IMR-90 (cell line): ENCODE data around the gene TFIP11. TPM values are rescaled to one million over a fixed set of nuclear protein-coding genes. Genes with fewer than 3 reads are reported as not detected.

Experiments
- ATAC-seq: fragments of 200-7000 bp; cut with Tn5 transposase; 2 replicates; pipeline ENCODE4 v1.9.1; 2020; ENCODE audit warnings: low read depth, mild to moderate bottlenecking, moderate library complexity
- BruUV-seq: library from RNA; stranded (reverse); fragments of 400-500 nt; replicated peaks from 2 replicates; lab custom pipeline; 2021; lab: Mats Ljungman, UMichigan
- CTCF ChIA-PET: fragments of 300-600 bp; formaldehyde crosslinking; extraction: SDS; loops from one replicate; lab custom pipeline; 2021; ENCODE audit warnings: antibody characterized with exemption; lab: Yijun Ruan, JAX
- POLR2A ChIA-PET: fragments of 300-600 bp; sonication (Branson Sonifier 250); formaldehyde crosslinking; loops from one replicate; lab custom pipeline; 2022; ENCODE audit warnings: antibody characterized with exemption; ENCODE audit not compliant: unreplicated experiment; lab: Charles Lee
- DNase-seq: peaks from one replicate; pipeline ENCODE4 v3.0.0; 2013
- H2AFZ ChIP-seq: replicated peaks from 2 replicates; pipeline ENCODE3; 2013; ENCODE audit warnings: low read length, mild to moderate bottlenecking; ENCODE audit not compliant: poor library complexity
- H2AK5ac ChIP-seq: 2 replicates; pipeline ENCODE4 v1.6.1; 2013; ENCODE audit warnings: low read depth, low read length, inconsistent platforms
- H2AK9ac ChIP-seq: replicated peaks from 2 replicates; pipeline ENCODE3; 2013; ENCODE audit warnings: mild to moderate bottlenecking, low read depth, low read length, moderate library complexity; ENCODE audit not compliant: poor library complexity
- H2BK120ac ChIP-seq: 2 replicates; pipeline ENCODE4 v1.6.1; 2013; ENCODE audit warnings: low read depth, low read length, inconsistent platforms
- H2BK15ac ChIP-seq: 3 replicates; pipeline ENCODE4 v1.6.1; 2013; ENCODE audit warnings: low read depth, low read length, inconsistent platforms
- H2BK20ac ChIP-seq: 2 replicates; pipeline ENCODE4 v1.6.1; 2013; ENCODE audit warnings: low read depth, mild to moderate bottlenecking, inconsistent platforms, low read length, moderate library complexity
- H2BK5ac ChIP-seq: 2 replicates; pipeline ENCODE4 v1.6.1; 2013; ENCODE audit warnings: mild to moderate bottlenecking, low read depth, low read length, inconsistent platforms; ENCODE audit not compliant: poor library complexity, severe bottlenecking
- H3K14ac ChIP-seq: replicated peaks from 2 replicates; pipeline ENCODE4 v1.6.1; 2013; ENCODE audit warnings: low read depth, low read length, inconsistent platforms
- H3K18ac ChIP-seq: 2 replicates; pipeline ENCODE4 v1.6.1; 2013; ENCODE audit warnings: low read depth, low read length, control low read depth
- H3K23ac ChIP-seq: 2 replicates; pipeline ENCODE4 v1.6.1; 2013; ENCODE audit warnings: low read depth, low read length, inconsistent platforms
- H3K27ac ChIP-seq: 2 replicates; pipeline ENCODE4 v1.5.1; 2013; ENCODE audit warnings: mild to moderate bottlenecking, control low read depth, low read length; ENCODE audit not compliant: insufficient read depth
- H3K27me3 ChIP-seq: 2 replicates; pipeline ENCODE4 v1.6.1; 2013; ENCODE audit warnings: low read length; ENCODE audit not compliant: control insufficient read depth, insufficient read depth
- H3K36me3 ChIP-seq: 2 replicates; pipeline ENCODE4 v1.6.1; 2013; ENCODE audit warnings: low read length, mixed read lengths; ENCODE audit not compliant: control insufficient read depth, insufficient read depth
- H3K4ac ChIP-seq: 2 replicates; pipeline ENCODE4 v1.6.1; 2013; ENCODE audit warnings: low read depth, low read length, inconsistent platforms
- H3K4me1 ChIP-seq: 2 replicates; pipeline ENCODE4 v1.6.1; 2013; ENCODE audit warnings: low read length, mixed read lengths; ENCODE audit not compliant: control insufficient read depth, insufficient read depth
- H3K4me2 ChIP-seq: 2 replicates; pipeline ENCODE4 v1.6.1; 2013; ENCODE audit warnings: low read depth, mild to moderate bottlenecking, control low read depth, low read length, moderate library complexity
- H3K4me3 ChIP-seq: 2 replicates; pipeline ENCODE4 v1.5.1; 2013; ENCODE audit warnings: low read depth, mild to moderate bottlenecking, control low read depth, low read length, moderate library complexity; ENCODE audit not compliant: insufficient read depth
- H3K56ac ChIP-seq: 2 replicates; pipeline ENCODE4 v1.6.1; 2013; ENCODE audit warnings: low read length, inconsistent platforms; ENCODE audit not compliant: insufficient read depth; ENCODE audit errors: extremely low read depth
- H3K79me1 ChIP-seq, 2 experiments: 2 replicates each; pipeline ENCODE4 v1.6.1; 2013; ENCODE audit warnings: low read length in 2 of 2, inconsistent platforms in 1 of 2, low read depth in 1 of 2
- H3K9ac ChIP-seq: 2 replicates; pipeline ENCODE4 v1.6.1; 2013; ENCODE audit warnings: low read depth, low read length, control low read depth
- H3K9me1 ChIP-seq: 2 replicates; pipeline ENCODE4 v1.6.1; 2013; ENCODE audit warnings: low read length, inconsistent platforms; ENCODE audit not compliant: insufficient read depth
- H3K9me3 ChIP-seq: 2 replicates; pipeline ENCODE4 v1.6.1; 2013; ENCODE audit warnings: low read length; ENCODE audit not compliant: control insufficient read depth, insufficient read depth
- H4K20me1 ChIP-seq: 2 replicates; pipeline ENCODE4 v1.6.1; 2013; ENCODE audit warnings: low read length, inconsistent platforms; ENCODE audit not compliant: insufficient read depth
- H4K5ac ChIP-seq: 2 replicates; pipeline ENCODE4 v1.6.1; 2013; ENCODE audit warnings: mild to moderate bottlenecking, low read depth, low read length, control low read depth
- H4K8ac ChIP-seq, 2 experiments: 2 replicates each; pipeline ENCODE4 v1.6.1; 2013; ENCODE audit warnings: low read depth in 2 of 2, low read length in 2 of 2, control low read depth in 1 of 2, inconsistent platforms in 1 of 2
- H4K91ac ChIP-seq: 2 replicates; pipeline ENCODE4 v1.6.1; 2013; ENCODE audit warnings: low read depth, low read length, inconsistent platforms; ENCODE audit not compliant: insufficient read depth
- BHLHE40 ChIP-seq: fragments of 150-350 bp; IDR thresholded peaks from 2 replicates; pipeline ENCODE4 v1.6.1; 2016; ENCODE audit warnings: mild to moderate bottlenecking, low read depth, low read length
- CEBPB ChIP-seq: IDR thresholded peaks from 2 replicates; pipeline ENCODE4 v1.6.1; 2012; ENCODE audit warnings: low read depth, low read length, improper control_type of control experiment
- CHD1 ChIP-seq: IDR thresholded peaks from 2 replicates; pipeline ENCODE4 v1.6.1; 2012; ENCODE audit warnings: low read depth, low read length, improper control_type of control experiment
- FOS ChIP-seq: fragments of 150-350 bp; IDR thresholded peaks from 2 replicates; pipeline ENCODE4 v1.6.1; 2016; ENCODE audit warnings: low read depth, low read length
- MAFK ChIP-seq: IDR thresholded peaks from 2 replicates; pipeline ENCODE4 v1.6.1; 2012; ENCODE audit warnings: low read depth, low read length, improper control_type of control experiment
- MAZ ChIP-seq: IDR thresholded peaks from 2 replicates; pipeline ENCODE4 v1.6.1; 2012; ENCODE audit warnings: low read depth, mild to moderate bottlenecking, low read length, improper control_type of control experiment, moderate library complexity, borderline replicate concordance
- MXI1 ChIP-seq: IDR thresholded peaks from 2 replicates; pipeline ENCODE4 v1.6.1; 2012; ENCODE audit warnings: low read depth, mild to moderate bottlenecking, low read length, moderate library complexity, borderline replicate concordance
- NFE2L2 ChIP-seq: fragments of 150-350 bp; IDR thresholded peaks from 2 replicates; pipeline ENCODE4 v1.6.1; 2016; ENCODE audit warnings: low read depth, mild to moderate bottlenecking, low read length
- POLR2A ChIP-seq: IDR thresholded peaks from 2 replicates; pipeline ENCODE4 v1.6.1; 2012; ENCODE audit warnings: mild to moderate bottlenecking, low read depth, low read length
- RAD21 ChIP-seq: IDR thresholded peaks from 2 replicates; pipeline ENCODE4 v1.6.1; 2012; ENCODE audit warnings: low read length, improper control_type of control experiment
- RCOR1 ChIP-seq: IDR thresholded peaks from 2 replicates; pipeline ENCODE4 v1.6.1; 2012; ENCODE audit warnings: mild to moderate bottlenecking, low read length, improper control_type of control experiment; ENCODE audit not compliant: insufficient replicate concordance
- RFX5 ChIP-seq: IDR thresholded peaks from 2 replicates; pipeline ENCODE4 v1.8.0; 2012; ENCODE audit warnings: low read depth, mild to moderate bottlenecking, low read length, moderate library complexity
- SMC3 ChIP-seq: fragments of 150-350 bp; IDR thresholded peaks from 2 replicates; pipeline ENCODE4 v1.6.1; 2016; ENCODE audit warnings: low read depth, mild to moderate bottlenecking, antibody characterized with exemption, low read length, moderate library complexity
- WGBS, 2 experiments: methylation state at CpG; one replicate each; pipeline versions ENCODE4 v1.1.5 to v1.1.7; 2013; ENCODE audit warnings: missing lambda C conversion rate in 2 of 2; ENCODE audit not compliant: insufficient read length in 1 of 2; ENCODE audit errors: extremely low coverage in 2 of 2; 5-methylcytosine and 5-hydroxymethylcytosine counted together
- dilution Hi-C: fragments of 300-500 bp; cut with HindIII; formaldehyde crosslinking; loops from one replicate; pipeline ENCODE4 v1.14.3; 2018; ENCODE audit warnings: low sequenced_read_pairs; ENCODE audit not compliant: unreplicated experiment
- in situ Hi-C: fragments of 300-500 bp; cut with MboI; formaldehyde crosslinking; loops from 3 replicates; pipeline ENCODE4 v1.14.3; 2019; ENCODE audit warnings: low sequenced_read_pairs, inconsistent platforms, mixed read lengths
- intact Hi-C: fragments of 100-400 bp; cut with micrococcal nuclease; formaldehyde crosslinking; loops from 2 replicates; pipeline ENCODE4 v1.10.0; 2022
- polyA plus RNA-seq, 3 experiments: library from polyadenylated mRNA; depleted of rRNA; stranded (reverse); fragments of >200 nt; gene quantifications; 2 replicates each; pipeline ENCODE4 v1.2.3, GENCODE V29; 2012; ENCODE audit warnings: low replicate concordance in 1 of 3
- total RNA-seq: library from RNA; depleted of rRNA; stranded (reverse); fragments of >200 nt; gene quantifications from 2 replicates; pipeline ENCODE4 v1.2.3, GENCODE V29; 2012
- TF ChIP-seq, protein P1 (sequence below): fragments of 150-350 bp; IDR thresholded peaks from 2 replicates; pipeline ENCODE4 v1.6.1; 2016; ENCODE audit warnings: low read depth, mild to moderate bottlenecking, low read length, moderate library complexity, borderline replicate concordance
- TF ChIP-seq, protein P2 (sequence below): fragments of 150-350 bp; IDR thresholded peaks from 2 replicates; pipeline ENCODE4 v1.6.1; 2017; ENCODE audit warnings: mild to moderate bottlenecking, antibody characterized with exemption, low read length, low read depth
- TF ChIP-seq, protein P3 (sequence below): conservative IDR thresholded peaks from 2 replicates; pipeline ENCODE4 v1.5.1; 2012; ENCODE audit warnings: mild to moderate bottlenecking, low read depth, low read length, improper control_type of control experiment

Gene TFIP11
- total and polyA plus RNA-seq, 2 of the 4 experiments (the other 2 are of a cell fraction), result 22.5 to 43.2 TPM

DNA sequence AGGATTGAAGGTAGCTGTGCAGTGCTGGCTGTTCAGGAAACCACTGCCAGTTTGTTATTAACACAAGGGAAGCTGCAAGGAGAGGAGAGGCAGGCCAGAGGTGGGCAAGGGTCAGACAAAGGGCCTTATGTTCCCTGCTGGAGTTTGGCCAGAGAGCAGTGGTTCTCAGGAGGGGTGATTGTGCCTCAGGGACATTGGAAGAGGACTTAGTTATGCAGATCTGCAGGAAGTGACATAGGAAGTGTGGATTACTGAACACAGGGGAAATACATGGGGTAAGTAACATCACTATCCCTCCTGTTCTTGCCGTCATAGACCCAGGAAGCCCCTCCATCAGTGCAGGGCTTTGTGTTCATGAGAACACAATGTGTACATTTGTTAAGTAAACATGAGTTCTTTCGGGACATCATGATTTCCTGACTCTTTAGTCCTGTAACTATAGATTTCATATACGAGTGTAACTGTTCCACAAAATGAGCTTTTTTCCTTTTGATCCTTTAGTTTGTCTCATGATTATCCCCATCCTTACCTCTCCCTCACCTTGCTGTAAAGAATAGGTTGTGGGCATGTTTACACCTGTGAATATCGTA lies 22.7 kb downstream of the TFIP11 start:
- CTCF ChIA-PET, result no interaction called here
- peaks cover 6 to 39% of the 10 kb centered on the region in 2 experiments for H3K79me1 ChIP-seq
- no peak overlapping the region for H3K23ac ChIP-seq
- no peaks in the 10 kb centered on the region; the same call in 1 of the 2 replicates for H4K20me1 ChIP-seq
- H3K9me1 ChIP-seq, result no peaks in the 10 kb centered on the region
- WGBS, 2 experiments, result no CpG with 5 or more reads among the region's 4 CpGs
- H3K18ac ChIP-seq, result no peak overlapping the region
- H3K9ac ChIP-seq, result no peak overlapping the region
- no peak overlapping the region for H3K4me2 ChIP-seq
- H3K36me3 ChIP-seq, result peaks cover 45% of the 10 kb centered on the region
- no peaks in the 10 kb centered on the region for H3K27me3 ChIP-seq
- H3K56ac ChIP-seq, result no peak overlapping the region
- DNase-seq, result no peak
- dilution Hi-C loops (no loop called here), in situ Hi-C loops (no loop called here), intact Hi-C loops (no loop called here)
- ATAC-seq, result no peak
- no peak overlapping the region for H2BK5ac ChIP-seq
- no peak overlapping the region for H4K8ac ChIP-seq
- no peak overlapping the region for H3K4ac ChIP-seq
- POLR2A ChIA-PET, result no interaction called here
- TF ChIP-seq BHLHE40, result no peak
- no peak for TF ChIP-seq POLR2A
- no peak for TF ChIP-seq RFX5
- no peak for TF ChIP-seq CEBPB
- TF ChIP-seq MAZ, result no peak
- TF ChIP-seq, protein P1, sequence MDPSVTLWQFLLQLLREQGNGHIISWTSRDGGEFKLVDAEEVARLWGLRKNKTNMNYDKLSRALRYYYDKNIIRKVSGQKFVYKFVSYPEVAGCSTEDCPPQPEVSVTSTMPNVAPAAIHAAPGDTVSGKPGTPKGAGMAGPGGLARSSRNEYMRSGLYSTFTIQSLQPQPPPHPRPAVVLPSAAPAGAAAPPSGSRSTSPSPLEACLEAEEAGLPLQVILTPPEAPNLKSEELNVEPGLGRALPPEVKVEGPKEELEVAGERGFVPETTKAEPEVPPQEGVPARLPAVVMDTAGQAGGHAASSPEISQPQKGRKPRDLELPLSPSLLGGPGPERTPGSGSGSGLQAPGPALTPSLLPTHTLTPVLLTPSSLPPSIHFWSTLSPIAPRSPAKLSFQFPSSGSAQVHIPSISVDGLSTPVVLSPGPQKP, result no peak
- TF ChIP-seq, protein P2, sequence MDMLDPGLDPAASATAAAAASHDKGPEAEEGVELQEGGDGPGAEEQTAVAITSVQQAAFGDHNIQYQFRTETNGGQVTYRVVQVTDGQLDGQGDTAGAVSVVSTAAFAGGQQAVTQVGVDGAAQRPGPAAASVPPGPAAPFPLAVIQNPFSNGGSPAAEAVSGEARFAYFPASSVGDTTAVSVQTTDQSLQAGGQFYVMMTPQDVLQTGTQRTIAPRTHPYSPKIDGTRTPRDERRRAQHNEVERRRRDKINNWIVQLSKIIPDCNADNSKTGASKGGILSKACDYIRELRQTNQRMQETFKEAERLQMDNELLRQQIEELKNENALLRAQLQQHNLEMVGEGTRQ, result no peak
- TF ChIP-seq NFE2L2, result no peak
- no peak for TF ChIP-seq MXI1
- no peak for TF ChIP-seq MAFK
- TF ChIP-seq RCOR1, result no peak
- no peak for TF ChIP-seq SMC3
- TF ChIP-seq FOS, result no peak
- TF ChIP-seq CHD1, result no peak
- no peak for TF ChIP-seq RAD21
- TF ChIP-seq, protein P3, sequence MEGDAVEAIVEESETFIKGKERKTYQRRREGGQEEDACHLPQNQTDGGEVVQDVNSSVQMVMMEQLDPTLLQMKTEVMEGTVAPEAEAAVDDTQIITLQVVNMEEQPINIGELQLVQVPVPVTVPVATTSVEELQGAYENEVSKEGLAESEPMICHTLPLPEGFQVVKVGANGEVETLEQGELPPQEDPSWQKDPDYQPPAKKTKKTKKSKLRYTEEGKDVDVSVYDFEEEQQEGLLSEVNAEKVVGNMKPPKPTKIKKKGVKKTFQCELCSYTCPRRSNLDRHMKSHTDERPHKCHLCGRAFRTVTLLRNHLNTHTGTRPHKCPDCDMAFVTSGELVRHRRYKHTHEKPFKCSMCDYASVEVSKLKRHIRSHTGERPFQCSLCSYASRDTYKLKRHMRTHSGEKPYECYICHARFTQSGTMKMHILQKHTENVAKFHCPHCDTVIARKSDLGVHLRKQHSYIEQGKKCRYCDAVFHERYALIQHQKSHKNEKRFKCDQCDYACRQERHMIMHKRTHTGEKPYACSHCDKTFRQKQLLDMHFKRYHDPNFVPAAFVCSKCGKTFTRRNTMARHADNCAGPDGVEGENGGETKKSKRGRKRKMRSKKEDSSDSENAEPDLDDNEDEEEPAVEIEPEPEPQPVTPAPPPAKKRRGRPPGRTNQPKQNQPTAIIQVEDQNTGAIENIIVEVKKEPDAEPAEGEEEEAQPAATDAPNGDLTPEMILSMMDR, result no peak
- H3K27ac ChIP-seq, result no peak overlapping the region
- no peak overlapping the region for H2BK120ac ChIP-seq
- no peak overlapping the region for H4K5ac ChIP-seq
- no peak overlapping the region for H2AFZ ChIP-seq
- H2BK15ac ChIP-seq, result no peak overlapping the region
- H2BK20ac ChIP-seq, result no peak overlapping the region
- BruUV-seq, result no TSS peak
- H3K4me1 ChIP-seq, result peaks cover 2% of the 10 kb centered on the region
- no peaks in the 10 kb centered on the region for H3K9me3 ChIP-seq
- H2AK9ac ChIP-seq, result no peak overlapping the region
- H3K14ac ChIP-seq, result no peak overlapping the region
- H2AK5ac ChIP-seq, result no peak overlapping the region
- H3K4me3 ChIP-seq, result no peak overlapping the region
- no peak overlapping the region for H4K91ac ChIP-seq
